Measurements from ENCODE around the gene ETV7.
"Not testable (repeated sequence)": the region's sequence is repeated elsewhere in the genome, so short reads cannot be mapped to it uniquely, and the experiment has no call there.

ETV7 gene

DNA sequence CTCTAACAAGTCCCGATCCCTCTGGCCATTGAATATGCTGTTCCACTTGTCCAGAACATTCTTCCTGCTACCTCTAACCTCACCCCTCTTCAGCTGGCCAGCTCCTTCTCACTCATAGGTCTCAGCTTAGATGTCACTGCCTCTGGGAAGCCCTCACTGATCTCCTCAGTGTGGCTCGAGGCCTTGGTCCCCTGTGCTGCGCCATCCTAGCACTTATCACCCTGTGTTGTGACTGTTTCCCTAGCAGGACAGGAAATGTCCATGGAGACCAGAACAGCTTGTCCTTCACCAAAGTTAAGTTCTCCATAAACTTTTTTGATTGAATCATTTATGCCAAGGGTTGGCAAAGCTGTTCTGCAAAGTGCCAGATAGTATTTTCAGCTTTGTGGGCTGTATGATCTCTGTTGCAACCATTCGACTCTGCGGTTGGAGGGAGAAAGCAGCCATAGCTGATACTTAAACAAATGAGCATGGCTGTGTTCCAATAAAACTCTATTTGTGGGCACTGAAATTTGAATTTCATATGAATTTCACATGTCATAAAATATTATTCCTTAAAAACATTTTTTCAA is 44.3 kb downstream of the ETV7 start:
- no peak for DNase-seq

GRCh38 chr6:36340618-36341454 is 46.6 kb downstream of the ETV7 start:
- DNase-seq = peak in 45 of 56 donors; percentile 5 to 82 (median 44)

GRCh38 chr6:36340306-36340617 is 47.2 kb downstream of the ETV7 start:
- DNase-seq = no peak

- no peak for DNase-seq
These were observed 48.3 kb downstream of the ETV7 start for GRCh38 chr6:36339146-36339545.

DNA sequence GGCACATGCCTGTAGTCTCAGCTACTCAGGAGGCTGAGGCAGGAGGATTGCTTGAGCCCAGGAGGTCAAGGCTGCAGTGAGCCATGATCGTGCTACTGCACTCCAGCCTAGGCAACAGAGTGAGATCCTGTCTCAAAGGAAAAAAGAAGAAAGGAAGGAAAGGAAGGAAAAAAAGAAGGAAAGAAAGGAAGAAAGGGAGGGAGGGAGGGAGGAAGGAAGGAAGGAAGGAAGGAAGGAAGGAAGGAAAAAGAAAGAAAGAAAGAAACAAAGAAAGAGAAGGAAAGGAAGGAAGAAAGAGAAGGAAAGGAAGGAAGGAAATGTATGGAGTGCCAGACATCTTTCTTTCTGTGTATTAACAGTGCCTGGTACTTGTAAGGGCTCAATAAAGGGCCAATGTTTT is 49.2 kb downstream of the ETV7 start:
- DNase-seq = not testable (repeated sequence)

- DNase-seq = no peak
These were observed 49.7 kb downstream of the ETV7 start for GRCh38 chr6:36337814-36338213.

- DNase-seq = no peak
These were observed 50.7 kb downstream of the ETV7 start, which contains the start of gene BNIP5 for GRCh38 chr6:36336779-36337241. TSS of gene BNIP5 (minus strand) at chr6:36336888. CDS start at chr6:36330690, 6,198 bp downstream.

DNA sequence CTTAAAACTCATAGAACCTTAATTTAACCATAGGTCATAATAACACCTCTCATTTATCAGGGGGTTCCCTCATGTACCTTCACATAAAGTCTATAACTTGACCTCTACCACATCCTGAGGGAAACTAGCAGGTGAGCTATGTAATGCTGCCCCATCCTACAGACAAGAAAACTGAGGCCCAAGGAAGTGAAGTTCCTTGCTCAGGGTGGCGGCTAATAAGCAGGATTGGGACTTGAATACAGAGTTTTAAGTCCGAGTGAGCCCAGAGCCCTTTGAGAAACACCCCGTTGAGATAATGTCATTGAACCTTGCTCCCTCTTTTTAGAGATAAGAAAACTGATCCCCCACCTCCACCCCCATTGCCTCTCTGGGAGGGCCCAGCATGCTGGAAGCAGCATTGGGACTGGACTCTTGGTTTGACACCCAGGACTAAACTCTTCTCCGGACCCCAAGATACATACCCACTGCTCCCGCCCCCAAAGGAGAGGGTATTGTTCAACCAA is 51.2 kb downstream of the ETV7 start:
- DNase-seq = no peak

- no peak for DNase-seq
These were observed 51.8 kb downstream of the ETV7 start for GRCh38 chr6:36335465-36336207.

GRCh38 chr6:36334832-36335459 is 52.5 kb downstream of the ETV7 start:
- no peak for DNase-seq

DNA sequence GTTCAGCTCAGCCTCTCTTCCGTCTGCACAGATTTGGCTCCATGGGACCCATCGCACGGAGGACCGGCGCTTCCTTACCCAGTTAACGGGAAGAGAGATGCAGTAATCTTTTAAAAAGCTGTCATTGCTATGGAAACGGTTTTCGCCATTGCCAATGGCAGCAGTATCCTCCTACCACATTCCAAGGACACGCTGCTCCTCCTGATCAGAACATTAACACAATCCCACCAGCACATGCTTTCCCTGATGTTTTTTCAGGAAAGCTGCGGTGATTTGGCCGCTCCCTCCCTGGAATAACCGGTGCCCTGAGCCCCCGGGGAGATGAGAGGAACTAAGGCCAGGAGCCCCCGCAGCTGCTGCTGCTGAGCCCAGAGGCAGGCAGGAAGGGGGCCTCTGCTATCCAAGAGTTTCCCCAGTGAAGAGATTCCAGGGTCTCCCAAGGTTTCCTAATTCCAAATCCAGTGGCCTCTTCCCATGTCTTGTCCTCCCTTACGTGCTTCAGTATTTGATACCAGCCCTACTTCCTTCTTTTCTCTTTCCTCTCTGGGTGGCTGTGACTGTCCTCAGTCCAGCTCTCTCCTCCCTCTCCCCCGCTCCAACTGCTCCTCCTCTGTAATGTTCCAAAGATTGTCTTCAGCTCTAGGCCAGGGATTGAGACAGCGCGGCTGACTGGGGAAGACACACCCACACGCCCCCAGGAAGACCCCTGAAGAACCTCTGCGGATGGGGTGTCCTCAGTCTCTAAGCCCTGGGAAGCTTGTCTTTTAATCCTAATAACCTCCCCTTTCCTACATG is 53.3 kb downstream of the ETV7 start:
- DNase-seq = no peak

GRCh38 chr6:36333171-36333895 is 54.1 kb downstream of the ETV7 start:
- no peak for DNase-seq

DNA sequence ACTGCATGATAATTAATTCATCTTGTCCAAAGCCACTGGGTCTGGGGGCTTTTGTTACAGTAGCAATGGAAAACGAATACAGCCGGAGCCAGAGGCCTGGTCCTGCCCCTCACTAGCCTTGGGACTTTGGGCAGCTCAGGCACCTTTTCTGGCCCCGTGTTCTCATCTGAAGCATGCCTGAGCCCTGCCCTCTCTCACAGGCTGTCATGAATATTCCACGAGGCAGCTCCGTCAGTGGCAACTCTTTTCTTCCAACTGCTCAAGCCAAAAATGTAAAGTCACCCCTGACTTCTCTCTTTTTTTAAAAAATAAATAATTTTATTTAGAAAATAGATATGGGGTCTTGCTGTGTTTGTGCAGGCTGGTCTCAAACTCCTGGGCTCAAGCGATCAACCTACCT is 56.1 kb downstream of the ETV7 start:
- DNase-seq = no peak

- no peak for DNase-seq
These were observed 57.1 kb downstream of the ETV7 start for GRCh38 chr6:36330366-36330765.

GRCh38 chr6:36329798-36330291 is 57.6 kb downstream of the ETV7 start:
- DNase-seq = no peak

GRCh38 chr6:36328600-36328999 is 58.9 kb downstream of the ETV7 start:
- no peak for DNase-seq

- DNase-seq = no peak
These were observed 59.6 kb downstream of the ETV7 start for GRCh38 chr6:36327919-36328236.

GRCh38 chr6:36327226-36327918 is 60.1 kb downstream of the ETV7 start:
- DNase-seq = peak in 1 of 56 donors; percentile 5

DNA sequence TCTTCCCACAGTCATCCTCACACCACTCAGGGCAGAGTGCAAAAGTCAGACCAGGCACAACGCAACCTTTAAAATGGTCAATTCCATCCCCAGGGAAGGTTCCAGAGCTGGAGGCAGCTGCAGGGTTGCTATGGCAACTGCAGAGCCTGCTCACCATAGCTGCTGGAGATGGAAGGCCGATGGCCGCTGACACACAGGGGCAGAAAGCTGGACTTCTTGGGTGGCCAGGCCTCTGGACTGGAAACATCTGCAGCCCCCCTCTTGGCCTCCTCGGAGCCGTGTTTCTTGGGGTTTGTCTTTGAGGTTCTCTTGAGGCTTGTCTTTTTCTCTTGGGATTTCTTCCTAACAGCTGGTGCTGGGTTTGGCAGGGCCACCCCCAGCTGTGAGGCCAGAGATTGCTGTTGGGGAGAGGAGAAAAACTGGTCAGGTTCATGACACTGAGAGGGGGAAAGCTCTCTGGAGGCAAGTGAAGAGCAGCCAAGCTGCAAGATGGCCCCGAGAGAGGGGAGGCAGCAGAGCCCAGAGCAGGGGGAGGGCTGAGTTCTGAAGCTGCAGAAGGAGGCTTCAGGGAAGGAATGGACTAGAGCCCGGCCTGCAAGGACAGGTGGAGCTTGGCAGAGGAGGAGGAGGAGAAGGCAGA is 61.0 kb downstream of the ETV7 start:
- peak in 18 of 56 donors; percentile 1 to 51 (median 16) for DNase-seq
